GM12864 (cell line): ENCODE measurements around the gene IYD.

ENCODE experiments used
- DNase-seq: peaks from one replicate; pipeline ENCODE4 v3.0.0-alpha.2; 2011; ENCODE audit warnings: low read depth
- H3K4me3 ChIP-seq: 2 replicates; pipeline ENCODE4 v1.5.1; 2011; ENCODE audit warnings: mild to moderate bottlenecking, low read depth, low read length, control low read depth
- CTCF ChIP-seq: IDR thresholded peaks from 2 replicates; pipeline ENCODE4 v1.5.1; 2011; ENCODE audit warnings: low read depth, mild to moderate bottlenecking, moderate library complexity, low read length, control low read depth, inconsistent platforms; ENCODE audit errors: missing control alignments

Gene IYD

GRCh38 chr6:150325066-150325772 is 43.6 kb upstream of the IYD start:
- no peak overlapping the region for H3K4me3 ChIP-seq
- no peak for TF ChIP-seq CTCF
- DNase-seq: no peak

GRCh38 chr6:150327117-150327774 is 41.6 kb upstream of the IYD start:
- TF ChIP-seq CTCF: no peak
- DNase-seq: no peak
- H3K4me3 ChIP-seq: no peak overlapping the region

- no peak for TF ChIP-seq CTCF
- H3K4me3 ChIP-seq: no peak overlapping the region
- DNase-seq: no peak
These were observed 39.9 kb upstream of the IYD start for GRCh38 chr6:150328744-150329405.

GRCh38 chr6:150331344-150331743 is 37.5 kb upstream of the IYD start:
- no peak overlapping the region for H3K4me3 ChIP-seq
- no peak for DNase-seq
- TF ChIP-seq CTCF: no peak

GRCh38 chr6:150332939-150333584 is 35.8 kb upstream of the IYD start:
- TF ChIP-seq CTCF: no peak
- no peak for DNase-seq
- H3K4me3 ChIP-seq: no peak overlapping the region

GRCh38 chr6:150333585-150333941 is 35.2 kb upstream of the IYD start:
- no peak for DNase-seq
- no peak for TF ChIP-seq CTCF
- H3K4me3 ChIP-seq: no peak overlapping the region
